GM21526 (cell line): ENCODE measurements around the gene ARHGAP30.
"Not testable (repeated sequence)": the region's sequence is repeated elsewhere in the genome, so short reads cannot be mapped to it uniquely, and the experiment has no call there.

ENCODE experiments used
- ATAC-seq: cut with Tn5 transposase; IDR thresholded peaks from one replicate; pipeline ENCODE4 v1.9.1; 2021; ENCODE audit warnings: moderate library complexity; ENCODE audit not compliant: unreplicated experiment, low FRiP score

The ARHGAP30 gene

DNA sequence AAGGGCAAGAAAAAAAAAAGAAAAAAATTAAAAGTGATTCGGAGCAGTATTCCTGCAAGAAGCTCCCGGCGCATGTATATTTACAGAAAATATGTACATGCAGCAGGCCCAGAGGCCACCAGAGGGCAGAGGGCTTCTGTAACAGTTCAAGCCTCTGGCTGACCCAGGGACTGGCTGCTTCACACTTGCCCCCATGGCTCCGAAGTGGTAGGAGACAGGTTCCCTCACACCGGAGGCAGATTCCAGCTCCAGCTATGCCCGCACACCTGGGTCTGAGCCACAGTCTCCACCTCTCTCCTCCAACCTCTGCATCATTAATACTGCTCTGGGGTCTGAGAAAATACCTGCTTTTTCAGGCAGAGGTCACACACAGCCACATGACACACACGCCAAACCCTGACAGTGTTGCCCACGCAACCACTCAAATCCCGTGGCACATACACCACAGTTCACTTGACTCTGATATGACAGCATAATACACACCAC lies 2.2 kb upstream of the ARHGAP30 start:
- ATAC-seq: no peak

GRCh38 chr1:161070761-161071160 lies 1.1 kb upstream of the ARHGAP30 start:
- ATAC-seq: no peak

DNA sequence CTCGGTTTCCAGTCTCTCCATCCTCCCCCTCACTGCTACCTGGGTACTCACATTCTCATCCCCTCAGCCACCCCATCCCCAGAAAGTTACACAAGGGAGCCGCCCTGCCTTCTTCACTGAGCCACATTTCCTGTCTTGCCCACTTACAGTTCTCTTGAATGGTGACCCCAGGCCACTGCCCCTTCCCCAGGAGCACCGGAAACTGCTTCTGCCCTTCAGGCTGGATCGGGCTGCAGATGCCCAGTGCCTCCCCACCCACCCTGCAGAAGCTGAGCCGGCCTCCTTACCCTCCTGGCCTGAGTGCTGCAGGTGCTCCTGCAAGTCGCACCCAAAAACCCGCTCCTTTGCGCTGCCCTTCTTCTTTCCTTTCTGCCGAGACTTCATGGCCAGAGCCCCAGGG lies 450 bp downstream of the ARHGAP30 start:
- ATAC-seq: no peak

DNA sequence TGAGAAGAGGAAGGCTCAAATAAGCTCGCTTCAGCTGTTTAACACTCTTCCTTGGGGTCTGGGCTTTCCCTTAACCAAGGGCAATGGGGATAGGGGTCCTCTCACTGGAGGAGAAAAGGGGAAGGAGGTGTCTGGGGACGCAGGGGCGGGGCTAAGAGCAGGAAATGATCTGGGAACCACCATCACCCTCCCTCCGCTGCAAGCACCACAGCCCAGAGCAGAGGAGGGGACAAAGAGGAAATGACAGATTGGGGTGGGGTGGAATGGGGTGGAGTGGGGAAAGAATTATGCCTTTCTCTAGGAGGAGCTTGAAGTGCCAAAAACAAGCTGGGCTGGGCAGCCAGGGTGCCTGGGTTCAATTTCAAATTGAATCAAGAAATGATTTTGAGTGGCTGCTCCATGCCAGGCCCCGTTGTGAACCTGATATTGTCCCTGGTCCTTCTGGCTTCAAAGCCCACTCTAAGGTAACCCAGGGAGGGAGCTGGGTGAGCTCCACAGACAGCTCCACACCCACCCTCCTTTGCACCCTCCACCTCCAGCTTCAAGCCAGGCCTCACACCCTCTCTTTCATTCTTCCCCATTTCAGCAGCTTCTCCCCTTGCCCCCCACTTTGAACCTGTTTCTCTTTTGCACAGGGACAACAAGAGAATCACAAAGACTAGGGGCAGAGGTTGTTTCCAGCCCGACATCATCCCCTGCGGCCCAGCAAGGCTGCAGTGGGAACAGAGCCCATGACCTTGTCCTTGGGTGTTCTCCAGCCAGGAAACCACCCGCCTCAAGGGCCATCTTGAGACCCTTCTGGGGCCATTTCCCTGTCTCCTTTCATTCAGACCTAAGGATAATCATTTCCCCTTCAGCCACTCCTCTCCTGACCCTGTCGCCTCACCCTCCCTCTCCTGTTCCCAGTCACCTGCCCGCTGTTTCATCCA lies 1.1 kb downstream of the ARHGAP30 start:
- ATAC-seq: peak; percentile 43

GRCh38 chr1:161066694-161067093 lies 3.0 kb downstream of the ARHGAP30 start:
- ATAC-seq: no peak

DNA sequence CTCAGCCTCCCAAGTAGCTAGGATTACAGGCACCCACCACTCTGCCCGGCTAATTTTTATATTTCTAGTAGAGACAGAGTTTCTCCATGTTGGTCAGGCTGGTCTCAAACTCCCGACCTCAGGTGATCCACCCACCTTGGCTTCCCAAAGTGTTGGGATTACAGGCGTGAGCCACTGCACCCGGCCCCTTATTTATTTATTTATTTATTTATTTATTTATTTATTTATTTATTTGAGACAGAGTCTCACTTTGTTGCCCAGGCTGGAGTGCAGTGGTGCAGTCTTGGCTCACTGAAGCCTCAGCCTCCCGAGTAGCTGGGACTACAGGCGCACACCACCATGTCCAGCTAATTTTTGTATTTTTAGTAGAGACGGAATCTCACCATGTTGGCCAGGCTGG lies 4.0 kb downstream of the ARHGAP30 start:
- ATAC-seq: not testable (repeated sequence)

DNA sequence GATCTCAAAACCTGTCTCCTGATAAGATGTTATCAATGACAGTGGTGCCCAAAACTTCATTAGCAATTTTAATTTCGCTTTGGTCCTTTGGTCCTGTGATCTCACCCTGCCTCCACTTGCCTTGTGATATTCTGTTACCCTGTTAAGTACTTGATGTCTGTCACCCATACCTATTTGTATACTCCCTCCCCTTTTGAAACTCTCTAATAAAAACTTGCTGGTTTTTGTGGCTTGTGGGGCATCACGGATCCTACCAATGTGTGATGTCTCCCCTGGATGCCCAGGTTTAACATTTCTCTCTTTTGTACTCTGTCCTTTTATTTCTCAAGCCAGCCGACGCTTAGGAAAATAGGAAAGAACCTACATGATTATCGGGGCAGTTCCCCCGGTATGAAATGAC lies 5.8 kb downstream of the ARHGAP30 start:
- not testable (repeated sequence) for ATAC-seq

- no peak for ATAC-seq
Observed at GRCh38 chr1:161061419-161061818, 8.3 kb downstream of the ARHGAP30 start.

DNA sequence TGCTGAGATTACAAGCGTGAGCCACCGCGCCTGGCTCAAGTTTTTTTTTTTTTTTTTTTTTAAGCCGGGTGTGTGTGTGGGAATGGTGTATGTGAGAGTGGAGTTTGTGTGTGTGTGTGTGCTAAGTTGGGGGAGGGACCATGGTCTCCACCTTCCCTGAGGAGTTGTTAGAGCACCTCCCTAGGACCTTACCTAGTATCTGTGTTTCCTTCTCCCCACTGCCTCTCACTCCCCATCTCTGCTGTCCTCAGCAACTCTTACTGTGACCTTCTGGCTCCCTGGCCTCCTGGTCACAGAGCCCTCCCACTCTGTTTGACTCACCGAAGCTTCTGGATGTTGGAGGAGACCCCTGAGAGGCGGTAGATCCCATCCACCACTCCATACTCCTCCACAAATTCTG lies 10.4 kb downstream of the ARHGAP30 start:
- ATAC-seq: no peak

- ATAC-seq: no peak
Observed at GRCh38 chr1:161054805-161055204, 14.9 kb downstream of the ARHGAP30 start.

DNA sequence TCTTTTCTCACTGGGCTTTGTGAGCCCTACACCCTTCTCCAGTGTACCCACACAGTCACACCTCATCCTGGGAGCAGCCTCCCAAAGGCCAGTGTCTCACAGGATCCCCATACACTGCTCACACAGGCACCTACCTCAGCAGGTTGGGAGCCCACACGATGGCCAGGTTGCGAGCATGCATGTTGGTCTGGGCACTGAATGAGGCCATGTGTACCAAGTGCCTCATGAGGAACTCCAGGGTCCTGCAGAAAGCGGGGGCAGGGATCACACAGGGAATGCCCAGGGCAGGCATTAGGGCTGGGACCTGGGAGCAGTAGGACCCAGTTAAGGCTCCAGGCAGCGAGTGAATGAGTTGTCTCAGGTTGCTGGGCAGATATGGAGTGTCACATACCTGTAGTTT lies 15.5 kb downstream of the ARHGAP30 start:
- ATAC-seq: no peak

DNA sequence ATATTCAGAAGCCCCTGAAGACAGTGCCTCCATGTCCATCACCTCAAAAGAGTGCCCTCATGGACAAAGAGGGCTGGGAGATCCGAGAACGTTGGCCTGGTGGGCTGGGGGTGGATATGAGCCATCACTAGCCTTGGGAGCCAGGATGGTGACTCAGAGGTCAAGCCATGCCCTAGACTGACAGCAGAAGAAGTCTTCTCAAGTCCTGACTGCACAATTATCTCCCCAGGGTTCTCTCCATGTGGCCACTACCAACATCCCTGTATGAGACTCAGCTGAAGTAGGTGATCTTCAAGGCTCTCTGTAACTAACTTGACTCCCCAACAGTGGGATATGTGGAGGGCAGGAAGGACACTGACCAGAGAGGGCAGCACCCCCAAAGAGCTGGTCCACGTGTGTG lies 16.8 kb downstream of the ARHGAP30 start:
- no peak for ATAC-seq

GRCh38 chr1:161051219-161051618 lies 18.5 kb downstream of the ARHGAP30 start:
- ATAC-seq: no peak

- ATAC-seq: no peak
Observed at GRCh38 chr1:161048949-161049722, 20.6 kb downstream of the ARHGAP30 start.

DNA sequence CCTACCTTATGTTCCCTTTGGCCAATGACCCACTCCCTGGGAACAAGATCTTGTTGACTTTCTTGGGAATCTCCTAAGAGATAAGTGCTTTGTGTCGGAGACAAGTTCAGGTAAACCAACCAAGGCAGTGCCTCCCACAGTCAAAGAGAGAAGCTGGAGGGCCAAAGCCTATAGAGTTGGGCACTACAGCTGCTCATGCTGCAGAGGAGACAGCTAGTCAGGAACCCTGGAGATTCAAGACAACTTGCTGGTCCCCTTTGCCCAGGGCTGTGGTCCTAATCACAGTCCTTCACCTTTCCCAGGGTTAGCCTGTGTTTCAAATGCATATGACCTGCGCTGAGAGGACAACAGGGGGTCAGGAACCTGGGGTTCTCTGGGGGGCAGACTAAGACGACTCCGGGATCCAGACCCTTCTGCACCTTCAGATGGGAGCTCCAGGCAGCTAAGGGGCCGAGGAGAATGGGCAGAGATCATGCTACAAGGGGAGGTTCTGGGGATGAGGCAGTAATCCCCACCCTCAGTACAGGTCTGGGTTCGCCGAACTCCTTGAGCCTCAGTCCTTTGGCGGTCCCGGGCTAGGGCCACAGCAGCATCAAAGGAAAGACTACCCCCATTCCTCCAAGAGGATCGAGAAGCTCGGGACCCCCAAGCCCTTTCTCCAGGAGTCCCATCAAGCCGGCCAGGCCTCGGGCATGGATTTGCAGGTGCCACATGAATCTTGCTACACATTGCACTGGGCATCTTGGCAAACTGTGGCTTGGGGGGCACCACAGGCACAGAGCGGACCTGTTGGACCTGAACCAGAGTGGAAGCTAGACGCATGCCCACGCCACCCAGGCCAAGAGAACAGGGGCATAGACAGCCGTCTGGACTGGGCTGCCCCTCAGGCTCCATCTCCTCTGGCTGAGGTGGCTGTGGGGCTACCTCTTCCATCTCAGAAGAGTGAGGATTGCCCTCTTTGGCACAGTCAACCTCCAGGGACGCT lies 22.0 kb downstream of the ARHGAP30 start:
- ATAC-seq: no peak

GRCh38 chr1:161046605-161047228 lies 23.0 kb downstream of the ARHGAP30 start:
- no peak for ATAC-seq

DNA sequence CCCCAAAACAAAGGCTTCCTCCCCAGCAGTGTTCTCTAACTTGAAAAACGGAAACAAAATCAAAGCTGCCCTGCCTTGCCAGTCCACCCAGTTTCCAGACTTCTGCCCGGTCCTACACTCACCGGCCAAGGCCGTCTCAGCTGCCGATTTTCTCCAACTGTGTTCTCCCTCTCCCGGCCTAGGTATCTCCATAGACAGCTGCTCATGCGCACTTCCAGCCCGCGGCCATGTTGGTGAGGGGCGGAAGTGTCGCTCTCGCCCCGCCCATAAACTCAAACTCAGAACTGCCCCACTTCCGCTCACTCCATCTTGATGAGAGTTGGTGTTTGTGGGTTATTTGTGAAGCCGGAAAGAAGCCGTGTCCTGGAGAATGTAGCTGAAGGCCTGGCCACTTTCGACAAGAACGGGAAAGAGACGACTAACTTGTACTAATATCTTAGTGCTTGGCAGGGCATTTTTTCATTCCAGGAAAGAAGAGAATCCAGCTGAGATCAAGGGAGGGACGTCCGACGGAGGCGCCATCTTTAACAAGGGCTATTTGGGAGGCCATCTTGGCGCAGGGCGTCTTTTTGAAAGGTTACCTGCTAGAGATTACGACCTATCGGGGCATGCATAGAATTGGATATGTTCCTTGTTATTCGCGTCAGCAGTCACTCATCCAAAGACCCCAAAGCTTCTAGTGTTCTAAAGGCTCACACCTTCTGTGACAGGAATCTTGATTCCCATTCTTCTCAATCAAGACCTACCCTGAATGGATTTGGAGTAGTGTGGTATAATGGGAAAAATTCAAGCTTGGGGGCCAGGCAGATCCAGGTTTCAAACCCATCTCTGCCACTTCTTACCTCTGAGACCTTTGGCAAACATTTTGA lies 23.7 kb downstream of the ARHGAP30 start, which contains the start of gene USF1:
TSS of gene USF1 (minus strand) at position 242 of the 869 bp plus-strand sequence. CDS start 2,702 bp downstream, outside the sequence.
- ATAC-seq: peak; percentile 46

DNA sequence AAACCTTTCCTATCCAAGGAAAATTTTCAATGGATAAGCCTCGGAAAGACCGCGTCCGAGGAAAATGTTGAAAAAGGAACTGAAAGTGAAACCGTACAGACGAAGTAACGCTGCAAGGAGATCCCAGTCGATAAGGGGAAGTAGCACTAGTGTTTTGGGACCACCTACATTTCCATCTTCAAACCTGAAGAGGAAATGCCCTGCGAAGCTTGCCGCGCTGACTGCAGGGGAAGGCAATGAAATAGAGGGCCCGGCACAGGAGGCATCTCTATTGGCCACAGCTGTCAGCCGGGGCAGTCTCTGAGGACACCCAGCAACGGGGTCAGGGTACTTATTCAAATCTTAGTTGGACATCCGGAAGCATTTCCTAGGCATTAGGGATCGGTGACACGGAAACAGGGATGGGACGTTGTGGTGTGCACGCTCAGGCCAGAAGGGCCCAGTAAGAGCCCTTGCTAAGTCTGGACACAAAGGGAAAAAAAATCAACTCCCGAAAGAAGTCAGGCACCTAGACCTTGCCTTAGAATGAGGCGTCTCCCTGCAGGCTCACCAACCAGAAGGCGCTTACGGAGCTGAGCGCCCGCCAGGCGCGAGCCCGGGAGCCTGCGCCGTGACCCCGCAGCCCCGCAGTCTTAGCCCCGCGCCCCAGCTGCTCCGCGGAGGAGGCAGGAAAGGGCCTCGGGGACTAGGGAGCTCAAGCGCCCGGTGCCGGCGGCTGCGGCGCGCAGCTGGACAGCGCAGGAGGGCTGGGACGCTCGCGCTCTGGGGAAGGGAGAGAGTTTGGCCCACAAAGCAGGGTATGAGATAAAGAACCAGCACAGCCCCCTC lies 24.6 kb downstream of the ARHGAP30 start:
- peak; percentile 35 for ATAC-seq
